ENCODE data around the gene ZCRB1. TPM values are rescaled to one million over a fixed set of nuclear protein-coding genes. Genes with fewer than 3 reads are reported as not detected.

ZCRB1 gene
- polyA plus RNA-seq, 2 donors = 19.1 to 23.9 TPM

DNA sequence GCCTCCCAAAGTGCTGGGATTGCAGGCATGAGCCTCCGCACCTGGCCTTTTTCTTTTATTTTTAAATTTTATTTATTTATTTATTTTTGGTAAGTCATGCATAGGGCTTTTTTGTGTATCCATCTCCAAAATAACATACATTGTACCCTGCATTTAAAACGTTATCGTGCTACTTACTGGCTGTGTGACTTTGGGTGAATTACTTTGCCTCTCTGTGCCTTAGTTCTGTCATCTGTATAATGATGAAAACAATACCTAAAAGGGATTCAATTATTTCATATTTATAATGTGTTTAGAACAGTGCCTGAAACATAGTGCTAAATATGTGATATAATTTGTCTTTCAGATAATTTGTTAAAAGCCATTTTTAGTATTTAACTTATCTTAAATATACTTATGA lies 19.6 kb downstream of the ZCRB1 start:
- WGBS, 2 donors = 96 to 97% methylated on average over 3 of the region's 3 CpGs
- no peaks in the 10 kb centered on the region for H3K4me1 ChIP-seq (ENCODE audit: control insufficient read depth in 2 of 2, insufficient read depth in 2 of 2, low read length in 1 of 2)
- H3K9me3 ChIP-seq (ENCODE audit: control insufficient read depth in 2 of 2, insufficient read depth in 1 of 2, low read depth in 1 of 2, low read length in 1 of 2) = no peaks in the 10 kb centered on the region
- no peaks in the 10 kb centered on the region for H3K36me3 ChIP-seq (ENCODE audit: control insufficient read depth in 2 of 2, insufficient read depth in 2 of 2, low read length in 1 of 2)
- H3K27me3 ChIP-seq (ENCODE audit: control insufficient read depth in 1 of 2, insufficient read depth in 2 of 2, low read length in 2 of 2) = no peaks in the 10 kb centered on the region
- H3K27ac ChIP-seq (ENCODE audit: low read depth in 2 of 2, low read length in 1 of 2) = no peak overlapping the region
- H3K4me3 ChIP-seq (ENCODE audit: low read depth in 1 of 2, low read length in 2 of 2) = no peak overlapping the region

DNA sequence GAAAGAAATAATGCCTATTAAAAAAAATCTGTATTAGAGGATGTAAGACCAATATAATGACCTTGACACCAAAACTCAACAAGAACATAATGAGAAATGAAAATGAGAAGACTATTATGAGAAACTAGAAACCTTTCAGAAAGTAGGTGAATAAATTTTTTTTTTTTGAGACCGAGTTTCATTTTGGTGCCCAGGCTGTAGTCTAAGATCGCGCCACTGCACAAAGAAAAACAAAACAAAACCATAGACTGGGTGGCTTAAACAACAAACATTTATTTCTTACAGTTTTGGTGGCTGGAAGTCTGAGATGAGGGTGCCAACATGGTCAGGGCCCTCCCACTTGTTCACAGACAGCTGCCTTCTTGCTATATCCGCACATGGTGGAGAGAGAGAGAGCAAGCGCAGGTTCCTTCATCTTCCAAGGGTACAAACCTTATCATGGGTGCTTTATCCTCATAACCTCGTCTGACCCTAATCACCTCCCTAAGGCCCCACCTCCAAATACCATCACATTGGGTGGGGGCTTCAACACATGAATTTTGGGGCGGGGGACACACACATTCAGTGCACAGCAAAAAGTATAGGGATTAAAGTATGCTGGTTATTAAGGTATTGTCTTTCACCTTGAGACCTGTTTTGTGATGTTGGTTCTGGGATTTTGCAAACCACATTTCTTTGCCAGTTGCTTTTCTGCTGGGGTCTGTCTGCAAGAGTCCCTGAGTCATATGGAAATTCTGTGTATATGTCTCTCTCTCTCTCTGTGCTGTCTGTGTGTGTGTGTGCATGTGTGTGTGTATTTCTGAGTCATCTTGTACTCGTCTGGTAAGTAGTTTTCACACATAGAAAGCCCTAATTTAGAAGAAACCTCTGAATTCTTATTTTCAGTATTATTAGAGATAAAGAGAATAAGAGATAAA lies 26.2 kb downstream of the ZCRB1 start:
- Histone ChIP-seq H3K27ac (ENCODE audit: low read depth in 2 of 2, low read length in 1 of 2) (no peak overlapping the region), H3K27me3 (ENCODE audit: control insufficient read depth in 1 of 2, insufficient read depth in 2 of 2, low read length in 2 of 2) (no peaks in the 10 kb centered on the region)
- WGBS, 2 donors = 74% methylated on average over 8 of the region's 8 CpGs

GRCh38 chr12:42298887-42299286 lies 27.0 kb downstream of the ZCRB1 start:
- no peaks in the 10 kb centered on the region for H3K27me3 ChIP-seq (ENCODE audit: control insufficient read depth in 1 of 2, insufficient read depth in 2 of 2, low read length in 2 of 2)
- no peaks in the 10 kb centered on the region for H3K9me3 ChIP-seq (ENCODE audit: control insufficient read depth in 2 of 2, insufficient read depth in 1 of 2, low read depth in 1 of 2, low read length in 1 of 2)
- H3K36me3 ChIP-seq (ENCODE audit: control insufficient read depth in 2 of 2, insufficient read depth in 2 of 2, low read length in 1 of 2) = no peaks in the 10 kb centered on the region
- 83 to 84% methylated on average over 4 of the region's 4 CpGs for WGBS, 2 donors
- H3K4me3 ChIP-seq (ENCODE audit: low read depth in 1 of 2, low read length in 2 of 2) = no peak overlapping the region
- no peak overlapping the region for H3K27ac ChIP-seq (ENCODE audit: low read depth in 2 of 2, low read length in 1 of 2)
- no peaks in the 10 kb centered on the region for H3K4me1 ChIP-seq (ENCODE audit: control insufficient read depth in 2 of 2, insufficient read depth in 2 of 2, low read length in 1 of 2)

More for the DNA sequence above, 26.2 kb downstream of the ZCRB1 start:
- Histone ChIP-seq H3K9me3 (ENCODE audit: control insufficient read depth in 2 of 2, insufficient read depth in 1 of 2, low read depth in 1 of 2, low read length in 1 of 2) (no peaks in the 10 kb centered on the region), H3K4me1 (ENCODE audit: control insufficient read depth in 2 of 2, insufficient read depth in 2 of 2, low read length in 1 of 2) (no peaks in the 10 kb centered on the region), H3K4me3 (ENCODE audit: low read depth in 1 of 2, low read length in 2 of 2) (no peak overlapping the region), H3K36me3 (ENCODE audit: control insufficient read depth in 2 of 2, insufficient read depth in 2 of 2, low read length in 1 of 2) (no peaks in the 10 kb centered on the region)

DNA sequence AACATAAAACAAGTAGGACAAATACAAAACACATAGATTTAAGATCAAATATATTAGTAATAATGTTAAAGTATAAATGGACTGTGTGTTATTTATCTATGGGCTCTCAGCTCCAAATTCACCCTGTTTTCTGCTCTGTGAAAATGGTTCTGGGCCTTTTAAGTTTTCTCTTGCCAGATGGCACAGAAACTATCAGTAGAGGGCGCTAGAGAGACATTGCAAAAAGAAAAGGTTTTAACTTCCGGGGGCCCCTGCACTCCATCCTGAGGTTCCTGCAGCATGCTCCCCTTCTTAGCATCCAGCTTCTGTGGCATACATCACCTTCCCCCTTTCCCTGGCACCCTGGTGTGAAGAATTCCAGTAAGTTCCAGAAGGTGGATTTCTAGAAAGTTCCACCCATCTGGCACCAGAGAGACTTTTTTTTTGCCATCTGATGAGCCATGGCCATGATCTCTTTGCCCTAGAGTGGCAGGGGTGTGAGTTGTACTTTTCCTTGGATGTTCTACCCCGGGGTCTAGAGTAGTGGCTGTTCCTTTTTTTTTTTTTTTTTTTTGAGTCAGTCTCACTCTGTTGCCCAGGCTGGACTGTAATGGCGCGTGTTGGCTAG lies 29.3 kb downstream of the ZCRB1 start:
- H3K27me3 ChIP-seq (ENCODE audit: control insufficient read depth in 1 of 2, insufficient read depth in 2 of 2, low read length in 2 of 2) = no peaks in the 10 kb centered on the region
- WGBS, 2 donors = 86 to 87% methylated on average over 5 of the region's 5 CpGs
- H3K4me3 ChIP-seq (ENCODE audit: low read depth in 1 of 2, low read length in 2 of 2) = no peak overlapping the region
- no peak overlapping the region for H3K27ac ChIP-seq (ENCODE audit: low read depth in 2 of 2, low read length in 1 of 2)
- no peaks in the 10 kb centered on the region for H3K9me3 ChIP-seq (ENCODE audit: control insufficient read depth in 2 of 2, insufficient read depth in 1 of 2, low read depth in 1 of 2, low read length in 1 of 2)
- no peaks in the 10 kb centered on the region for H3K4me1 ChIP-seq (ENCODE audit: control insufficient read depth in 2 of 2, insufficient read depth in 2 of 2, low read length in 1 of 2)
- no peaks in the 10 kb centered on the region for H3K36me3 ChIP-seq (ENCODE audit: control insufficient read depth in 2 of 2, insufficient read depth in 2 of 2, low read length in 1 of 2)

- WGBS, 2 donors = 81 to 92% methylated on average over 2 of the region's 2 CpGs
- H3K9me3 ChIP-seq (ENCODE audit: control insufficient read depth in 2 of 2, insufficient read depth in 1 of 2, low read depth in 1 of 2, low read length in 1 of 2) = no peaks in the 10 kb centered on the region
- no peaks in the 10 kb centered on the region for H3K27me3 ChIP-seq (ENCODE audit: control insufficient read depth in 1 of 2, insufficient read depth in 2 of 2, low read length in 2 of 2)
- no peaks in the 10 kb centered on the region for H3K4me1 ChIP-seq (ENCODE audit: control insufficient read depth in 2 of 2, insufficient read depth in 2 of 2, low read length in 1 of 2)
- H3K36me3 ChIP-seq (ENCODE audit: control insufficient read depth in 2 of 2, insufficient read depth in 2 of 2, low read length in 1 of 2) = no peaks in the 10 kb centered on the region
- no peak overlapping the region for H3K27ac ChIP-seq (ENCODE audit: low read depth in 2 of 2, low read length in 1 of 2)
- H3K4me3 ChIP-seq (ENCODE audit: low read depth in 1 of 2, low read length in 2 of 2) = no peak overlapping the region
Observed at GRCh38 chr12:42291680-42292079, 34.2 kb downstream of the ZCRB1 start.

DNA sequence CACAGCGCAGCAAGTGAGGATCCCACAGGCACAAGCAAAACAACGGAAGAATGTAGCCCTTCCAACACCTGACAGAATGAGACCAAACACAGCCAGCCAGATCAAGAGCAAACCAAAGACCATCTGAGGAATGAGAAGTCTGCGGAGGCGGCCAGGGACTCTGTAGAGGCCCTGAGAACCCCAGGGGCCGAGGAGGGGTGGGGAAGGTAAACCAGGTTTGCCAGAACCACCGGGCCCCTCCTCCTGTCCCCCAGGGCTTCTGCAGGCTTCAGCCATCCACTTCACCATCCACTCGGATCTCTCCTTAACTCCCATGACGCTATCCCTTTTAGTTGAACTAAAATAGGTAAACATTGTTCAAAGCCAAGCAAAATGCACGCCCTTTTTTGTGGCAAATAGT lies 37.4 kb downstream of the ZCRB1 start:
- Histone ChIP-seq H3K27me3 (ENCODE audit: control insufficient read depth in 1 of 2, insufficient read depth in 2 of 2, low read length in 2 of 2) (no peaks in the 10 kb centered on the region), H3K9me3 (ENCODE audit: control insufficient read depth in 2 of 2, insufficient read depth in 1 of 2, low read depth in 1 of 2, low read length in 1 of 2) (no peaks in the 10 kb centered on the region), H3K4me1 (ENCODE audit: control insufficient read depth in 2 of 2, insufficient read depth in 2 of 2, low read length in 1 of 2) (no peaks in the 10 kb centered on the region), H3K4me3 (ENCODE audit: low read depth in 1 of 2, low read length in 2 of 2) (no peak overlapping the region), H3K27ac (ENCODE audit: low read depth in 2 of 2, low read length in 1 of 2) (no peak overlapping the region), H3K36me3 (ENCODE audit: control insufficient read depth in 2 of 2, insufficient read depth in 2 of 2, low read length in 1 of 2) (no peaks in the 10 kb centered on the region)
- 64 to 71% methylated on average over 9 of the region's 9 CpGs for WGBS, 2 donors

GRCh38 chr12:42286741-42287140 lies 39.2 kb downstream of the ZCRB1 start:
- no peak overlapping the region for H3K4me3 ChIP-seq (ENCODE audit: low read depth in 1 of 2, low read length in 2 of 2)
- H3K4me1 ChIP-seq (ENCODE audit: control insufficient read depth in 2 of 2, insufficient read depth in 2 of 2, low read length in 1 of 2) = no peaks in the 10 kb centered on the region
- no peaks in the 10 kb centered on the region for H3K9me3 ChIP-seq (ENCODE audit: control insufficient read depth in 2 of 2, insufficient read depth in 1 of 2, low read depth in 1 of 2, low read length in 1 of 2)
- no peak overlapping the region for H3K27ac ChIP-seq (ENCODE audit: low read depth in 2 of 2, low read length in 1 of 2)
- H3K36me3 ChIP-seq (ENCODE audit: control insufficient read depth in 2 of 2, insufficient read depth in 2 of 2, low read length in 1 of 2) = no peaks in the 10 kb centered on the region
- no peaks in the 10 kb centered on the region for H3K27me3 ChIP-seq (ENCODE audit: control insufficient read depth in 1 of 2, insufficient read depth in 2 of 2, low read length in 2 of 2)
- WGBS, 2 donors = 87 to 89% methylated on average over 26 of the region's 26 CpGs

DNA sequence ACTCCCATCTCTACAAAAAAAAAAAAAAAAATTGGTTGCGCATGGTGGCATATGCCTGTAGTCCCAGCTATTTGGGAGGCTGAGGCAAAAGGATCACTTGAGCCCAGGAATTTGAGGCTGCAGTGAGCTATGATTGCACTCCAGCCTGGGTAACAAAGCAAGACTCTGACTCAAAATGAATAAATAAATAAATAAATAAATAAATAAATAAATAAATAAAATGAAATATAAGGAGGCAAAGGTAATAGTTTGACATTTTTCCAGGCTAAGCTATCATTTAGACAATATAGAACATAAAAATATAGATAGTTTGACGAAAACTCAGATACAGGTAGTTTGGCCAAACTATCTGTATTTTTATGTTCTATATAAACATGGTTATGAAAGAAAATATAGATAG lies 40.5 kb downstream of the ZCRB1 start:
- no peaks in the 10 kb centered on the region for H3K36me3 ChIP-seq (ENCODE audit: control insufficient read depth in 2 of 2, insufficient read depth in 2 of 2, low read length in 1 of 2)
- H3K27ac ChIP-seq (ENCODE audit: low read depth in 2 of 2, low read length in 1 of 2) = no peak overlapping the region
- no peak overlapping the region for H3K4me3 ChIP-seq (ENCODE audit: low read depth in 1 of 2, low read length in 2 of 2)
- no peaks in the 10 kb centered on the region for H3K4me1 ChIP-seq (ENCODE audit: control insufficient read depth in 2 of 2, insufficient read depth in 2 of 2, low read length in 1 of 2)
- no peaks in the 10 kb centered on the region for H3K27me3 ChIP-seq (ENCODE audit: control insufficient read depth in 1 of 2, insufficient read depth in 2 of 2, low read length in 2 of 2)
- H3K9me3 ChIP-seq (ENCODE audit: control insufficient read depth in 2 of 2, insufficient read depth in 1 of 2, low read depth in 1 of 2, low read length in 1 of 2) = no peaks in the 10 kb centered on the region
- WGBS, 2 donors = 96 to 100% methylated on average over 2 of the region's 2 CpGs

GRCh38 chr12:42284876-42285275 lies 41.0 kb downstream of the ZCRB1 start:
- H3K4me1 ChIP-seq (ENCODE audit: control insufficient read depth in 2 of 2, insufficient read depth in 2 of 2, low read length in 1 of 2) = no peaks in the 10 kb centered on the region
- H3K36me3 ChIP-seq (ENCODE audit: control insufficient read depth in 2 of 2, insufficient read depth in 2 of 2, low read length in 1 of 2) = no peaks in the 10 kb centered on the region
- H3K4me3 ChIP-seq (ENCODE audit: low read depth in 1 of 2, low read length in 2 of 2) = no peak overlapping the region
- H3K27me3 ChIP-seq (ENCODE audit: control insufficient read depth in 1 of 2, insufficient read depth in 2 of 2, low read length in 2 of 2) = no peaks in the 10 kb centered on the region
- H3K9me3 ChIP-seq (ENCODE audit: control insufficient read depth in 2 of 2, insufficient read depth in 1 of 2, low read depth in 1 of 2, low read length in 1 of 2) = no peaks in the 10 kb centered on the region
- WGBS, 2 donors = 76 to 81% methylated on average over 2 of the region's 2 CpGs
- no peak overlapping the region for H3K27ac ChIP-seq (ENCODE audit: low read depth in 2 of 2, low read length in 1 of 2)

DNA sequence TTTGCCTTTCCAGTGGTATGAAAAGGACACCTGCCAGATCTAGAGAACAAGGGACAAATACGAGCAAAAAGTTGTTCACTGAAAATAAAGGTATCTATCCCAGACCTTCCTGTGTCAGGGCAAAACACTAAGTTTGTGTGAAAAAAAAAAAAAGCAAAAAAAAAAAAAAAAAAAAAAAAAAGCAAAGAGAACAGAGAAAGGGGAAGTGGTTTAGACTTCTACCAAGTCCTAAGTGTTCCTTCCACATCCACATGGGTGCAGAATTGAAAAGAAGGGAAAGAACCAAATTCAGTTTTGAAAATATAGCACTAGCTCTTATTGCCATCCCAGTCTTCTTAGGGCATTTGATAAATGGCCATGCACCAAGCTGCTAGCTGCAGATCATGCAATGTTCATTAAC lies 41.7 kb downstream of the ZCRB1 start:
- no peaks in the 10 kb centered on the region for H3K4me1 ChIP-seq (ENCODE audit: control insufficient read depth in 2 of 2, insufficient read depth in 2 of 2, low read length in 1 of 2)
- no peak overlapping the region for H3K27ac ChIP-seq (ENCODE audit: low read depth in 2 of 2, low read length in 1 of 2)
- H3K27me3 ChIP-seq (ENCODE audit: control insufficient read depth in 1 of 2, insufficient read depth in 2 of 2, low read length in 2 of 2) = no peaks in the 10 kb centered on the region
- H3K9me3 ChIP-seq (ENCODE audit: control insufficient read depth in 2 of 2, insufficient read depth in 1 of 2, low read depth in 1 of 2, low read length in 1 of 2) = no peaks in the 10 kb centered on the region
- H3K4me3 ChIP-seq (ENCODE audit: low read depth in 1 of 2, low read length in 2 of 2) = no peak overlapping the region
- H3K36me3 ChIP-seq (ENCODE audit: control insufficient read depth in 2 of 2, insufficient read depth in 2 of 2, low read length in 1 of 2) = no peaks in the 10 kb centered on the region
- WGBS, 2 donors = 71 to 72% methylated on average over 1 of the region's 1 CpG

Measured in esophagus (tissue), 2 donors.